Central memory CD8-positive, alpha-beta T cell (primary cell): ENCODE data around the gene P3R3URF.

Experiments used
- ATAC-seq: fragments of 150-1000 bp; cut with Tn5 transposase; replicated peaks from 2 replicates; pipeline ENCODE4 v1.10.0; 2022; ENCODE audit warnings: mild to moderate bottlenecking, moderate FRiP score, moderate number of reproducible peaks; ENCODE audit not compliant: poor library complexity, severe bottlenecking; ENCODE audit errors: extremely low read depth
- DNase-seq, 2 donors: peaks; one replicate each; pipeline ENCODE4 v3.0.0; 2021; ENCODE audit warnings: low spot score in 2 of 2
- H3K27ac Mint-ChIP-seq: one replicate; pipeline ENCODE4 v1.8.0; 2022; ENCODE audit warnings: low read depth, mild to moderate bottlenecking, moderate library complexity, mixed read lengths
- H3K27me3 Mint-ChIP-seq: one replicate; pipeline ENCODE4 v1.8.0; 2022; ENCODE audit warnings: mixed read lengths
- H3K36me3 Mint-ChIP-seq: one replicate; pipeline ENCODE4 v1.8.0; 2022; ENCODE audit warnings: mild to moderate bottlenecking, moderate library complexity, mixed read lengths; ENCODE audit not compliant: insufficient read depth
- H3K4me1 Mint-ChIP-seq: one replicate; pipeline ENCODE4 v1.8.0; 2022; ENCODE audit warnings: mixed read lengths
- H3K4me3 Mint-ChIP-seq: one replicate; pipeline ENCODE4 v1.8.0; 2022; ENCODE audit warnings: mild to moderate bottlenecking, moderate library complexity, mixed read lengths
- H3K9me3 Mint-ChIP-seq: one replicate; pipeline ENCODE4 v1.8.0; 2022; ENCODE audit warnings: mixed read lengths

Gene P3R3URF

GRCh38 chr1:46132529-46133180 lies 43.6 kb downstream of the P3R3URF start, which contains the start of gene PIK3R3:
Gene PIK3R3, minus strand, starts transcription at chr1:46132629. Its CDS starts 677 bp downstream, at chr1:46131952.
- peaks cover 25% of the 10 kb centered on the region for H3K4me1 Mint-ChIP-seq
- peak; percentile 66 to 70 for DNase-seq
- no peaks in the 10 kb centered on the region for H3K9me3 Mint-ChIP-seq
- peaks cover 8% of the 10 kb centered on the region for H3K36me3 Mint-ChIP-seq
- peak within 1 kb of the TSS; percentile 98 for H3K27ac Mint-ChIP-seq
- ATAC-seq = peak; percentile 75
- peaks cover 40% of the 10 kb centered on the region for H3K27me3 Mint-ChIP-seq
- peak within 1 kb of the TSS; percentile 99 for H3K4me3 Mint-ChIP-seq

- Mint-ChIP-seq H3K36me3 (peaks cover 8% of the 10 kb centered on the region), H3K4me3 (peak overlapping the region; percentile 99)
Measured at GRCh38 chr1:46131712-46132528, 44.4 kb downstream of the P3R3URF start.

GRCh38 chr1:46131093-46131492 lies 45.2 kb downstream of the P3R3URF start:
- Mint-ChIP-seq H3K4me1 (peaks cover 25% of the 10 kb centered on the region), H3K27me3 (peaks cover 40% of the 10 kb centered on the region), H3K9me3 (no peaks in the 10 kb centered on the region), H3K4me3 (peak overlapping the region; percentile 99), H3K27ac (no peak overlapping the region), H3K36me3 (peaks cover 8% of the 10 kb centered on the region)
- no peak for ATAC-seq
- DNase-seq = no peak

More at GRCh38 chr1:46131712-46132528, 44.4 kb downstream of the P3R3URF start:
- Mint-ChIP-seq H3K9me3 (no peaks in the 10 kb centered on the region), H3K27me3 (peaks cover 40% of the 10 kb centered on the region), H3K4me1 (peaks cover 25% of the 10 kb centered on the region), H3K27ac (peak overlapping the region; percentile 98)
- ATAC-seq (peak; percentile 40), DNase-seq (peak in 1 of 2 donors; percentile 13)

- no peak overlapping the region for H3K27ac Mint-ChIP-seq
- peaks cover 8% of the 10 kb centered on the region for H3K36me3 Mint-ChIP-seq
- ATAC-seq (no peak), DNase-seq (no peak)
- H3K4me1 Mint-ChIP-seq = peaks cover 25% of the 10 kb centered on the region
- peaks cover 40% of the 10 kb centered on the region for H3K27me3 Mint-ChIP-seq
- no peaks in the 10 kb centered on the region for H3K9me3 Mint-ChIP-seq
- H3K4me3 Mint-ChIP-seq = no peak overlapping the region
Measured at GRCh38 chr1:46130606-46131005, 45.7 kb downstream of the P3R3URF start.

GRCh38 chr1:46130121-46130520 lies 46.2 kb downstream of the P3R3URF start:
- DNase-seq = no peak
- H3K27me3 Mint-ChIP-seq = peaks cover 40% of the 10 kb centered on the region
- no peaks in the 10 kb centered on the region for H3K9me3 Mint-ChIP-seq
- peaks cover 8% of the 10 kb centered on the region for H3K36me3 Mint-ChIP-seq
- H3K4me1 Mint-ChIP-seq = peaks cover 25% of the 10 kb centered on the region
- H3K27ac Mint-ChIP-seq = no peak overlapping the region
- H3K4me3 Mint-ChIP-seq = no peak overlapping the region
- ATAC-seq = no peak

- DNase-seq = no peak
- Mint-ChIP-seq H3K36me3 (peaks cover 6% of the 10 kb centered on the region), H3K4me3 (no peak overlapping the region), H3K9me3 (no peaks in the 10 kb centered on the region), H3K27me3 (peaks cover 40% of the 10 kb centered on the region), H3K4me1 (peaks cover 19% of the 10 kb centered on the region), H3K27ac (no peak overlapping the region)
- no peak for ATAC-seq
Measured at GRCh38 chr1:46128344-46128743, 47.9 kb downstream of the P3R3URF start.
